Measurements from ENCODE around the gene SARDH. TPM values are rescaled to one million over a fixed set of nuclear protein-coding genes. Genes with fewer than 3 reads are reported as not detected.
A peak's percentile ranks its signal among the peaks of the same experiment; 100 is the strongest.

SARDH gene
- total and polyA plus RNA-seq, 2 donors from 2014 or later = 4.6 to 12.0 TPM

- Histone ChIP-seq H3K27me3 (ENCODE audit: control insufficient read depth, insufficient read depth, low read length) (no peaks in the 10 kb centered on the region), H3K36me3 (ENCODE audit: control insufficient read depth in 2 of 3, insufficient read depth in 3 of 3, low read length in 3 of 3) (no peaks in the 10 kb centered on the region), H3K4me3 (ENCODE audit: low read length in 3 of 3) (no peak overlapping the region), H3K27ac (ENCODE audit: low read depth in 2 of 2, low read length in 2 of 2) (no peak overlapping the region), H3K9ac (ENCODE audit: low read length in 3 of 3) (no peak overlapping the region), H3K4me1 (ENCODE audit: control insufficient read depth in 2 of 3, insufficient read depth in 2 of 3, low read depth in 1 of 3, low read length in 3 of 3) (peaks cover 0 to 14% (median 0%) of the 10 kb centered on the region in 3 donors), H3K9me3 (ENCODE audit: control insufficient read depth in 2 of 3, insufficient read depth in 1 of 3, low read length in 3 of 3) (no peaks in the 10 kb centered on the region)
- no peak for FAIRE-seq
- intact Hi-C loops (cut with DNase I) = no loop called here
- no peak for TF ChIP-seq CTCF (IDR thresholded peaks at IDR 0.05; ENCODE audit: borderline replicate concordance, extremely low read depth, insufficient read depth)
- DNase-seq = peak in 1 of 5 donors; percentile 71
Observed at GRCh38 chr9:133733796-133734533, 4.2 kb downstream of the SARDH start.

- no peak for DNase-seq
- Histone ChIP-seq H3K9me3 (ENCODE audit: control insufficient read depth in 2 of 3, insufficient read depth in 1 of 3, low read length in 3 of 3) (no peaks in the 10 kb centered on the region), H3K4me3 (ENCODE audit: low read length in 3 of 3) (no peak overlapping the region), H3K9ac (ENCODE audit: low read length in 3 of 3) (no peak overlapping the region), H3K27me3 (ENCODE audit: control insufficient read depth, insufficient read depth, low read length) (no peaks in the 10 kb centered on the region), H3K27ac (ENCODE audit: low read depth in 2 of 2, low read length in 2 of 2) (no peak overlapping the region), H3K4me1 (ENCODE audit: control insufficient read depth in 2 of 3, insufficient read depth in 2 of 3, low read depth in 1 of 3, low read length in 3 of 3) (peaks cover 0 to 12% (median 0%) of the 10 kb centered on the region in 3 donors), H3K36me3 (ENCODE audit: control insufficient read depth in 2 of 3, insufficient read depth in 3 of 3, low read length in 3 of 3) (no peaks in the 10 kb centered on the region)
- intact Hi-C loops (cut with DNase I) = no loop called here
- TF ChIP-seq CTCF (IDR thresholded peaks at IDR 0.05; ENCODE audit: borderline replicate concordance, extremely low read depth, insufficient read depth) = no peak
- no peak for FAIRE-seq
Observed at GRCh38 chr9:133733421-133733795, 4.7 kb downstream of the SARDH start.

GRCh38 chr9:133732639-133733408 is 5.3 kb downstream of the SARDH start:
- H3K27ac ChIP-seq (ENCODE audit: low read depth in 2 of 2, low read length in 2 of 2) = no peak overlapping the region
- no peak overlapping the region for H3K4me3 ChIP-seq (ENCODE audit: low read length in 3 of 3)
- no peaks in the 10 kb centered on the region for H3K36me3 ChIP-seq (ENCODE audit: control insufficient read depth in 2 of 3, insufficient read depth in 3 of 3, low read length in 3 of 3)
- DNase-seq (peak in 1 of 5 donors; percentile 45), FAIRE-seq (no peak)
- no peaks in the 10 kb centered on the region for H3K27me3 ChIP-seq (ENCODE audit: control insufficient read depth, insufficient read depth, low read length)
- H3K9ac ChIP-seq (ENCODE audit: low read length in 3 of 3) = no peak overlapping the region
- H3K4me1 ChIP-seq (ENCODE audit: control insufficient read depth in 2 of 3, insufficient read depth in 2 of 3, low read depth in 1 of 3, low read length in 3 of 3) = peaks cover 0 to 9% (median 0%) of the 10 kb centered on the region in 3 donors
- intact Hi-C loops (cut with DNase I) = no loop called here
- TF ChIP-seq CTCF (IDR thresholded peaks at IDR 0.05; ENCODE audit: borderline replicate concordance, extremely low read depth, insufficient read depth) = no peak
- H3K9me3 ChIP-seq (ENCODE audit: control insufficient read depth in 2 of 3, insufficient read depth in 1 of 3, low read length in 3 of 3) = no peaks in the 10 kb centered on the region

Measured in kidney (tissue), 14 donors.